BLaER1 (cell line): ENCODE measurements around the gene CD68.

Experiments
- H3K27ac ChIP-seq: shearing (Covaris generic); formaldehyde crosslinking; 2 replicates; pipeline ENCODE4 v1.8.1; 2022
- H3K27me3 ChIP-seq: shearing (Covaris generic); formaldehyde crosslinking; 2 replicates; pipeline ENCODE4 v1.8.1; 2022
- H3K36me3 ChIP-seq: shearing (Covaris generic); formaldehyde crosslinking; 2 replicates; pipeline ENCODE4 v1.8.1; 2022
- H3K4me1 ChIP-seq: shearing (Covaris generic); formaldehyde crosslinking; 2 replicates; pipeline ENCODE4 v1.8.1; 2022
- H3K4me2 ChIP-seq: shearing (Covaris generic); formaldehyde crosslinking; 2 replicates; pipeline ENCODE4 v1.8.1; 2022
- H3K4me3 ChIP-seq: shearing (Covaris generic); formaldehyde crosslinking; 2 replicates; pipeline ENCODE4 v1.8.1; 2022
- H3K9ac ChIP-seq: shearing (Covaris generic); formaldehyde crosslinking; 2 replicates; pipeline ENCODE4 v1.8.1; 2022
- H3K9me3 ChIP-seq: shearing (Covaris generic); formaldehyde crosslinking; 2 replicates; pipeline ENCODE4 v1.8.1; 2022
- H4K20me1 ChIP-seq: shearing (Covaris generic); formaldehyde crosslinking; 2 replicates; pipeline ENCODE4 v1.8.1; 2022
- Cebpa-rat ChIP-seq: shearing (Covaris generic); IDR thresholded peaks from 2 replicates; pipeline ENCODE4 v1.8.1; 2022

CD68 gene

GRCh38 chr17:7627250-7628121 lies 48.0 kb downstream of the CD68 start, which contains the start of gene SAT2:
SAT2 (minus strand) TSS chr17:7627821; CDS start chr17:7627635, 186 bp downstream.
- H3K4me3 ChIP-seq: peak within 1 kb of the TSS; percentile 85
- peak within 1 kb of the TSS; percentile 92 for H3K4me2 ChIP-seq
- peak within 1 kb of the TSS; percentile 86 for H3K27ac ChIP-seq
- H3K4me1 ChIP-seq: peaks cover 15% of the 10 kb centered on the region
- H4K20me1 ChIP-seq: peaks cover 8% of the 10 kb centered on the region; the same call in 1 of the 2 replicates
- no peaks in the 10 kb centered on the region for H3K27me3 ChIP-seq
- TF ChIP-seq Cebpa-rat: no peak
- H3K36me3 ChIP-seq: peaks cover 12% of the 10 kb centered on the region; the same call in 1 of the 2 replicates
- H3K9me3 ChIP-seq: no peaks in the 10 kb centered on the region
- H3K9ac ChIP-seq: peak within 1 kb of the TSS; percentile 92

- H3K36me3 ChIP-seq: peaks cover 12% of the 10 kb centered on the region; the same call in 1 of the 2 replicates
- H3K9me3 ChIP-seq: no peaks in the 10 kb centered on the region
- no peak within 1 kb of the TSS for H3K4me3 ChIP-seq
- TF ChIP-seq Cebpa-rat: no peak
- 0 out of 2 replicates have a peak within 1 kb of the TSS, but pooled peaks have one; percentile 6 for H3K9ac ChIP-seq
- no peak within 1 kb of the TSS for H3K4me2 ChIP-seq
- H3K27me3 ChIP-seq: no peaks in the 10 kb centered on the region
- H3K4me1 ChIP-seq: peaks cover 15% of the 10 kb centered on the region
- no peak within 1 kb of the TSS for H3K27ac ChIP-seq
- H4K20me1 ChIP-seq: peaks cover 8% of the 10 kb centered on the region; the same call in 1 of the 2 replicates
Observed at GRCh38 chr17:7629939-7630571, 50.6 kb downstream of the CD68 start, which contains the start of gene SHBG. SHBG (plus strand) TSS chr17:7630135; CDS start chr17:7630173, 38 bp downstream.
